Activated CD4-positive, alpha-beta T cell treated with anti-CD3 and anti-CD28 coated beads for 4 hours (primary cell): ENCODE results near the gene TRIM39.

Experiments used
- DNase-seq, 2 donors: peaks; one replicate each; pipeline ENCODE4 v3.0.0-alpha.2; 2020

The TRIM39 gene

GRCh38 chr6:30328397-30328796 is 1.7 kb downstream of the TRIM39 start:
- DNase-seq, result no peak

GRCh38 chr6:30329331-30329730 is 2.6 kb downstream of the TRIM39 start:
- DNase-seq, result no peak

GRCh38 chr6:30331981-30332380 is 5.3 kb downstream of the TRIM39 start:
- DNase-seq, result no peak

GRCh38 chr6:30334075-30334783 is 7.5 kb downstream of the TRIM39 start:
- DNase-seq, result no peak

GRCh38 chr6:30340589-30341054 is 13.9 kb downstream of the TRIM39 start:
- DNase-seq, result no peak

GRCh38 chr6:30341218-30341617 is 14.5 kb downstream of the TRIM39 start:
- no peak for DNase-seq

GRCh38 chr6:30341728-30342127 is 15.0 kb downstream of the TRIM39 start:
- no peak for DNase-seq

GRCh38 chr6:30344191-30344867 is 17.6 kb downstream of the TRIM39 start:
- DNase-seq, result no peak

- peak; percentile 84 to 86 for DNase-seq
Observed at GRCh38 chr6:30344868-30345671, 18.3 kb downstream of the TRIM39 start, which contains the start of gene RPP21. Gene RPP21, plus strand, starts transcription at chr6:30345156. Its CDS starts 16 bp downstream, at chr6:30345172.

- DNase-seq, result no peak
Observed at GRCh38 chr6:30345852-30346251, 19.1 kb downstream of the TRIM39 start.

- no peak for DNase-seq
Observed at GRCh38 chr6:30348957-30349356, 22.2 kb downstream of the TRIM39 start.

- DNase-seq, result no peak
Observed at GRCh38 chr6:30349421-30350177, 22.9 kb downstream of the TRIM39 start.

- no peak for DNase-seq
Observed at GRCh38 chr6:30350524-30350923, 23.8 kb downstream of the TRIM39 start.

- DNase-seq, result no peak
Observed at GRCh38 chr6:30352550-30352949, 25.8 kb downstream of the TRIM39 start.

- no peak for DNase-seq
Observed at GRCh38 chr6:30355281-30355680, 28.6 kb downstream of the TRIM39 start.

- DNase-seq, result no peak
Observed at GRCh38 chr6:30356536-30356935, 29.8 kb downstream of the TRIM39 start.

- peak; percentile 46 to 47 for DNase-seq
Observed at GRCh38 chr6:30357678-30358540, 31.2 kb downstream of the TRIM39 start.

- no peak for DNase-seq
Observed at GRCh38 chr6:30359276-30359675, 32.5 kb downstream of the TRIM39 start.

GRCh38 chr6:30360139-30360538 is 33.4 kb downstream of the TRIM39 start:
- no peak for DNase-seq

GRCh38 chr6:30361661-30362060 is 34.9 kb downstream of the TRIM39 start:
- DNase-seq, result no peak

- no peak for DNase-seq
Observed at GRCh38 chr6:30363459-30363858, 36.7 kb downstream of the TRIM39 start.

GRCh38 chr6:30364591-30364990 is 37.9 kb downstream of the TRIM39 start:
- DNase-seq, result no peak
